Tibial nerve (tissue), 4 donors: Measurements from ENCODE around the gene CFAP161. TPM values are rescaled to one million over a fixed set of nuclear protein-coding genes. Genes with fewer than 3 reads are reported as not detected.

Source experiments
- DNase-seq, 2 donors: peaks; one replicate each; pipeline ENCODE4 v3.0.0-alpha.2; 2019; ENCODE audit warnings: low spot score in 2 of 2
- H3K27ac ChIP-seq, 4 donors: fragments of 200-600 bp; sonication (generic) in 3 of 4; one replicate each; pipeline ENCODE4 v1.5.1; 2017 to 2019; ENCODE audit warnings: mild to moderate bottlenecking in 1 of 4
- H3K27me3 ChIP-seq, 2 donors: fragments of 200-600 bp; sonication (generic) in 1 of 2; one replicate each; pipeline versions ENCODE4 v1.5.1 to v1.6.0; 2017 to 2019
- H3K36me3 ChIP-seq, 3 donors: fragments of 200-600 bp; sonication (generic); one replicate each; pipeline ENCODE4 v1.5.1; 2018 to 2019
- H3K4me1 ChIP-seq, 4 donors: fragments of 200-600 bp; sonication (generic) in 3 of 4; one replicate each; pipeline ENCODE4 v1.5.1; 2017 to 2019
- H3K4me3 ChIP-seq, 4 donors: fragments of 200-600 bp; sonication (generic) in 3 of 4; one replicate each; pipeline ENCODE4 v1.5.1; 2017 to 2019; ENCODE audit warnings: mild to moderate bottlenecking in 1 of 4, moderate library complexity in 1 of 4
- H3K9me3 ChIP-seq, 4 donors: fragments of 200-600 bp; sonication (generic) in 3 of 4; one replicate each; pipeline ENCODE4 v1.5.1; 2017 to 2019
- CTCF ChIP-seq, 5 experiments: fragments of 200-600 bp in 3 of 5; fragments of 450-650 bp in 2 of 5; sonication (generic) in 3 of 5; IDR thresholded peaks; one replicate each; pipeline ENCODE4 v1.5.1; 2016 to 2019; ENCODE audit warnings: antibody characterized with exemption in 5 of 5, mild to moderate bottlenecking in 3 of 5, moderate library complexity in 2 of 5
- EP300 ChIP-seq, 2 donors: sonication (generic); formaldehyde crosslinking; IDR thresholded peaks; one replicate each; pipeline ENCODE4 v1.6.1; 2017; ENCODE audit warnings: antibody characterized with exemption in 2 of 2, mild to moderate bottlenecking in 1 of 2
- POLR2A ChIP-seq, 2 donors: fragments of 450-650 bp; IDR thresholded peaks; one replicate each; pipeline ENCODE4 v1.6.1; 2017; ENCODE audit warnings: antibody characterized with exemption in 2 of 2, mild to moderate bottlenecking in 2 of 2, moderate library complexity in 2 of 2
- whole genome bisulfite sequencing, 2 donors: methylation state at CpG; one replicate each; pipeline ENCODE4 v1.1.5; 2018; 5-methylcytosine and 5-hydroxymethylcytosine counted together
- total RNA-seq, 4 donors: library from RNA; depleted of rRNA; stranded (reverse); fragments of >200 nt; gene quantifications; one replicate each; pipeline ENCODE4 v1.1.0, GENCODE V29; 2016

The CFAP161 gene
- total RNA-seq, 4 donors from 2014 or later, result 0.39 to 0.90 (median 0.63) TPM; not detected in 1

GRCh38 chr15:81151389-81151788 lies 17.3 kb downstream of the CFAP161 start:
- WGBS, 2 donors, result 89 to 91% methylated on average over 7 of the region's 7 CpGs
- no peaks in the 10 kb centered on the region for H3K36me3 ChIP-seq
- DNase-seq, result no peak
- no peak overlapping the region for H3K4me3 ChIP-seq
- no peak overlapping the region for H3K27ac ChIP-seq
- H3K9me3 ChIP-seq, result no peaks in the 10 kb centered on the region
- no peak for TF ChIP-seq EP300 (IDR thresholded peaks at IDR 0.05)
- no peak for TF ChIP-seq CTCF (IDR thresholded peaks at IDR 0.05)
- no peak for TF ChIP-seq POLR2A (IDR thresholded peaks at IDR 0.05)
- peaks cover 0 to 8% (median 0%) of the 10 kb centered on the region in 4 donors for H3K4me1 ChIP-seq
- H3K27me3 ChIP-seq, result no peaks in the 10 kb centered on the region

- Histone ChIP-seq H3K27me3 (no peaks in the 10 kb centered on the region), H3K4me3 (no peak overlapping the region), H3K4me1 (peaks cover 0 to 17% (median 0%) of the 10 kb centered on the region in 4 donors), H3K9me3 (no peaks in the 10 kb centered on the region), H3K27ac (no peak overlapping the region), H3K36me3 (no peaks in the 10 kb centered on the region)
- DNase-seq, result no peak
- 90 to 94% methylated on average over 4 of the region's 4 CpGs for WGBS, 2 donors
- TF ChIP-seq POLR2A (IDR thresholded peaks at IDR 0.05) (no peak), CTCF (IDR thresholded peaks at IDR 0.05) (no peak), EP300 (IDR thresholded peaks at IDR 0.05) (no peak)
Measured at GRCh38 chr15:81152339-81152738, 18.3 kb downstream of the CFAP161 start.

- DNase-seq, result no peak
- H3K36me3 ChIP-seq, result no peaks in the 10 kb centered on the region
- 82 to 85% methylated on average over 4 of the region's 4 CpGs for WGBS, 2 donors
- no peaks in the 10 kb centered on the region for H3K27me3 ChIP-seq
- H3K4me1 ChIP-seq, result peaks cover 0 to 21% (median 0%) of the 10 kb centered on the region in 4 donors
- H3K4me3 ChIP-seq, result no peak overlapping the region
- TF ChIP-seq CTCF (IDR thresholded peaks at IDR 0.05) (no peak), EP300 (IDR thresholded peaks at IDR 0.05) (no peak), POLR2A (IDR thresholded peaks at IDR 0.05) (no peak)
- H3K9me3 ChIP-seq, result no peaks in the 10 kb centered on the region
- H3K27ac ChIP-seq, result no peak overlapping the region
Measured at GRCh38 chr15:81152799-81153198, 18.7 kb downstream of the CFAP161 start.

GRCh38 chr15:81155375-81156218 lies 21.5 kb downstream of the CFAP161 start:
- DNase-seq, result peak in 1 of 2 donors; percentile 75
- H3K27me3 ChIP-seq, result no peaks in the 10 kb centered on the region
- no peak overlapping the region for H3K4me3 ChIP-seq
- peaks cover 0 to 27% (median 2%) of the 10 kb centered on the region in 4 donors for H3K4me1 ChIP-seq
- 48% methylated on average over 10 of the region's 10 CpGs for WGBS, 2 donors
- H3K9me3 ChIP-seq, result no peaks in the 10 kb centered on the region
- TF ChIP-seq POLR2A (IDR thresholded peaks at IDR 0.05), result no peak
- TF ChIP-seq CTCF (IDR thresholded peaks at IDR 0.05), result peak; percentile 54 to 84 (median 68)
- peak in 1 of 2 donors; percentile 48 for TF ChIP-seq EP300 (IDR thresholded peaks at IDR 0.05)
- peak overlapping the region in 2 of 4 donors; percentile 57 to 72 for H3K27ac ChIP-seq
- H3K36me3 ChIP-seq, result no peaks in the 10 kb centered on the region

GRCh38 chr15:81156324-81156723 lies 22.3 kb downstream of the CFAP161 start:
- DNase-seq, result no peak
- H3K4me1 ChIP-seq, result peaks cover 0 to 35% (median 8%) of the 10 kb centered on the region in 4 donors
- H3K36me3 ChIP-seq, result no peaks in the 10 kb centered on the region
- WGBS, 2 donors, result 93 to 98% methylated on average over 3 of the region's 3 CpGs
- H3K27ac ChIP-seq, result peak overlapping the region in 2 of 4 donors; percentile 57 to 72
- TF ChIP-seq POLR2A (IDR thresholded peaks at IDR 0.05), result no peak
- no peak for TF ChIP-seq CTCF (IDR thresholded peaks at IDR 0.05)
- TF ChIP-seq EP300 (IDR thresholded peaks at IDR 0.05), result no peak
- H3K9me3 ChIP-seq, result no peaks in the 10 kb centered on the region
- no peak overlapping the region for H3K4me3 ChIP-seq
- no peaks in the 10 kb centered on the region for H3K27me3 ChIP-seq
